ENCODE measurements around the gene LRRC4B. TPM values are rescaled to one million over a fixed set of nuclear protein-coding genes. Genes with fewer than 3 reads are reported as not detected.

Gene LRRC4B
- total RNA-seq, 1 experiment from 2014 or later = 0.54 TPM

GRCh38 chr19:50562996-50563395 is 5.2 kb downstream of the LRRC4B start:
- Histone ChIP-seq H3K4me3 (ENCODE audit: low read depth, low read length) (no peak overlapping the region), H3K27me3 (replicated peaks; ENCODE audit: control insufficient read depth, insufficient read depth, low read length) (no peaks in the 10 kb centered on the region; the same call in 1 of the 2 replicates), H3K9me3 (no peaks in the 10 kb centered on the region), H3K4me1 (no peaks in the 10 kb centered on the region), H3K36me3 (ENCODE audit: control insufficient read depth, insufficient read depth, low read length) (no peaks in the 10 kb centered on the region)
- peaks cover 36% of the 10 kb centered on the region for H3K27me3 Mint-ChIP-seq (ENCODE audit: insufficient read depth, unreplicated experiment)
- H3K4me1 Mint-ChIP-seq (ENCODE audit: low read depth, unreplicated experiment) = no peaks in the 10 kb centered on the region
- H3K4me3 Mint-ChIP-seq (ENCODE audit: unreplicated experiment) = no peak overlapping the region
- CTCF ChIA-PET = no interaction called here
- H3K9me3 Mint-ChIP-seq (ENCODE audit: unreplicated experiment) = no peaks in the 10 kb centered on the region
- H3K27ac Mint-ChIP-seq (ENCODE audit: unreplicated experiment) = no peak overlapping the region
- intact Hi-C loops (cut with micrococcal nuclease; ENCODE audit: unreplicated experiment) = no loop called here
- no peak for TF ChIP-seq CTCF (IDR thresholded peaks at IDR 0.05; ENCODE audit: insufficient read depth in 1 of 2, low read depth in 1 of 2, low read length in 1 of 2, severe bottlenecking in 1 of 2, unreplicated experiment in 1 of 2)
- no TSS peak for BruUV-seq (replicated peaks)
- no peaks in the 10 kb centered on the region for H3K36me3 Mint-ChIP-seq (ENCODE audit: insufficient read depth, unreplicated experiment)
- DNase-seq = no peak
- POLR2A ChIA-PET = no interaction called here

- no peaks in the 10 kb centered on the region for H3K9me3 Mint-ChIP-seq (ENCODE audit: unreplicated experiment)
- no peak for TF ChIP-seq CTCF (IDR thresholded peaks at IDR 0.05; ENCODE audit: insufficient read depth in 1 of 2, low read depth in 1 of 2, low read length in 1 of 2, severe bottlenecking in 1 of 2, unreplicated experiment in 1 of 2)
- Histone ChIP-seq H3K36me3 (ENCODE audit: control insufficient read depth, insufficient read depth, low read length) (no peaks in the 10 kb centered on the region), H3K4me3 (ENCODE audit: low read depth, low read length) (no peak overlapping the region), H3K4me1 (peaks cover 1% of the 10 kb centered on the region), H3K27me3 (replicated peaks; ENCODE audit: control insufficient read depth, insufficient read depth, low read length) (no peaks in the 10 kb centered on the region; the same call in 1 of the 2 replicates), H3K9me3 (no peaks in the 10 kb centered on the region)
- H3K27ac Mint-ChIP-seq (ENCODE audit: unreplicated experiment) = no peak overlapping the region
- DNase-seq = no peak
- ChIA-PET POLR2A (no interaction called here), CTCF (no interaction called here)
- no peaks in the 10 kb centered on the region for H3K36me3 Mint-ChIP-seq (ENCODE audit: insufficient read depth, unreplicated experiment)
- intact Hi-C loops (cut with micrococcal nuclease; ENCODE audit: unreplicated experiment) = no loop called here
- no peaks in the 10 kb centered on the region for H3K4me1 Mint-ChIP-seq (ENCODE audit: low read depth, unreplicated experiment)
- peaks cover 36% of the 10 kb centered on the region for H3K27me3 Mint-ChIP-seq (ENCODE audit: insufficient read depth, unreplicated experiment)
- H3K4me3 Mint-ChIP-seq (ENCODE audit: unreplicated experiment) = no peak overlapping the region
- BruUV-seq (replicated peaks) = no TSS peak
Observed at GRCh38 chr19:50562329-50562728, 5.9 kb downstream of the LRRC4B start.

- Histone ChIP-seq H3K36me3 (ENCODE audit: control insufficient read depth, insufficient read depth, low read length) (no peaks in the 10 kb centered on the region), H3K27me3 (replicated peaks; ENCODE audit: control insufficient read depth, insufficient read depth, low read length) (no peaks in the 10 kb centered on the region), H3K4me3 (ENCODE audit: low read depth, low read length) (no peak overlapping the region), H3K4me1 (peaks cover 11% of the 10 kb centered on the region), H3K9me3 (no peaks in the 10 kb centered on the region)
- Mint-ChIP-seq H3K9me3 (ENCODE audit: unreplicated experiment) (no peaks in the 10 kb centered on the region), H3K27me3 (ENCODE audit: insufficient read depth, unreplicated experiment) (peaks cover 21% of the 10 kb centered on the region), H3K27ac (ENCODE audit: unreplicated experiment) (no peak overlapping the region), H3K4me3 (ENCODE audit: unreplicated experiment) (no peak overlapping the region), H3K4me1 (ENCODE audit: low read depth, unreplicated experiment) (peaks cover 6% of the 10 kb centered on the region), H3K36me3 (ENCODE audit: insufficient read depth, unreplicated experiment) (no peaks in the 10 kb centered on the region)
- no peak for DNase-seq
- CTCF ChIA-PET = interaction anchor here (0.6 kb wide), 1 partner anchor 16 kb away, joined by 7 read pairs; no protein-coding TSS in a partner anchor
- no peak for TF ChIP-seq CTCF (IDR thresholded peaks at IDR 0.05; ENCODE audit: insufficient read depth in 1 of 2, low read depth in 1 of 2, low read length in 1 of 2, severe bottlenecking in 1 of 2, unreplicated experiment in 1 of 2)
- intact Hi-C loops (cut with micrococcal nuclease; ENCODE audit: unreplicated experiment) = no loop called here
- POLR2A ChIA-PET = no interaction called here
- BruUV-seq (replicated peaks) = no TSS peak
Observed at GRCh38 chr19:50559636-50560035, 8.6 kb downstream of the LRRC4B start.

Measured in Caco-2 (cell line).